Measurements from ENCODE around the gene EDDM13. TPM values are rescaled to one million over a fixed set of nuclear protein-coding genes. Genes with fewer than 3 reads are reported as not detected.
"Not testable (repeated sequence)": the region's sequence is repeated elsewhere in the genome, so short reads cannot be mapped to it uniquely, and the experiment has no call there.

EDDM13 gene
- polyA plus RNA-seq, 4 donors, result 0.98 to 2.6 (median 2.1) TPM

- DNase-seq (ENCODE audit: low read depth in 4 of 4, low spot score in 3 of 4), result no peak
Observed at GRCh38 chr19:56319991-56320390, 47.4 kb downstream of the EDDM13 start.

GRCh38 chr19:56321254-56321988 lies 48.9 kb downstream of the EDDM13 start:
- DNase-seq (ENCODE audit: low read depth in 4 of 4, low spot score in 3 of 4), result no peak

- DNase-seq (ENCODE audit: low read depth in 4 of 4, low spot score in 3 of 4), result no peak
Observed at GRCh38 chr19:56321989-56322440, 49.5 kb downstream of the EDDM13 start.

GRCh38 chr19:56324436-56324835 lies 51.9 kb downstream of the EDDM13 start:
- DNase-seq (ENCODE audit: low read depth in 4 of 4, low spot score in 3 of 4), result no peak

GRCh38 chr19:56332695-56333094 lies 60.1 kb downstream of the EDDM13 start:
- no peak for DNase-seq (ENCODE audit: low read depth in 4 of 4, low spot score in 3 of 4)

GRCh38 chr19:56333506-56333905 lies 61.0 kb downstream of the EDDM13 start:
- no peak for DNase-seq (ENCODE audit: low read depth in 4 of 4, low spot score in 3 of 4)

- not testable (repeated sequence) for DNase-seq (ENCODE audit: low read depth in 4 of 4, low spot score in 3 of 4)
Observed at GRCh38 chr19:56335371-56335770, 62.8 kb downstream of the EDDM13 start.

- not testable (repeated sequence) for DNase-seq (ENCODE audit: low read depth in 4 of 4, low spot score in 3 of 4)
Observed at GRCh38 chr19:56337077-56337476, 64.5 kb downstream of the EDDM13 start.

GRCh38 chr19:56339031-56339430 lies 66.5 kb downstream of the EDDM13 start:
- DNase-seq (ENCODE audit: low read depth in 4 of 4, low spot score in 3 of 4), result not testable (repeated sequence)

GRCh38 chr19:56341948-56342347 lies 69.4 kb downstream of the EDDM13 start:
- no peak for DNase-seq (ENCODE audit: low read depth in 4 of 4, low spot score in 3 of 4)

GRCh38 chr19:56347163-56347778 lies 74.7 kb downstream of the EDDM13 start:
- no peak for DNase-seq (ENCODE audit: low read depth in 4 of 4, low spot score in 3 of 4)

GRCh38 chr19:56348289-56348877 lies 75.8 kb downstream of the EDDM13 start:
- DNase-seq (ENCODE audit: low read depth in 4 of 4, low spot score in 3 of 4), result no peak

GRCh38 chr19:56350416-56351045 lies 78.0 kb downstream of the EDDM13 start:
- peak in 3 of 4 donors; percentile 28 to 46 (median 39) for DNase-seq (ENCODE audit: low read depth in 4 of 4, low spot score in 3 of 4)

GRCh38 chr19:56351208-56351607 lies 78.7 kb downstream of the EDDM13 start:
- DNase-seq (ENCODE audit: low read depth in 4 of 4, low spot score in 3 of 4), result no peak

GRCh38 chr19:56355517-56355916 lies 83.0 kb downstream of the EDDM13 start:
- no peak for DNase-seq (ENCODE audit: low read depth in 4 of 4, low spot score in 3 of 4)

GRCh38 chr19:56356944-56357343 lies 84.4 kb downstream of the EDDM13 start:
- no peak for DNase-seq (ENCODE audit: low read depth in 4 of 4, low spot score in 3 of 4)

Other genes with a start within 250 kb of the EDDM13 start
- 10 to 100 TPM; 14.0 to 26.2 (median 15.3) TPM for gene ZNF787, start 151.5 kb upstream of the EDDM13 start, polyA plus RNA-seq (ENCODE audit: insufficient read length in 4 of 4)
- 10 to 100 TPM; 24.9 to 41.0 (median 27.5) TPM for gene ZNF444, start 131.5 kb upstream of the EDDM13 start, polyA plus RNA-seq (ENCODE audit: insufficient read length in 4 of 4)
- under 1 TPM in 1 of 4 donors, not detected in 3; 0.43 TPM for gene GALP, start 96.7 kb upstream of the EDDM13 start, polyA plus RNA-seq (ENCODE audit: insufficient read length in 4 of 4)
- gene ZSCAN5B, start 75.0 kb upstream of the EDDM13 start, polyA plus RNA-seq (ENCODE audit: insufficient read length in 4 of 4), result under 1 TPM in 2 of 4 donors, not detected in 2; 0.12 to 0.14 TPM
- under 1 TPM in 1 of 4 donors, not detected in 3; 0.05 TPM for gene ZSCAN5C, start 70.5 kb upstream of the EDDM13 start, polyA plus RNA-seq (ENCODE audit: insufficient read length in 4 of 4)
- gene ZSCAN5A, start 42.1 kb downstream of the EDDM13 start, polyA plus RNA-seq (ENCODE audit: insufficient read length in 4 of 4), result 10 to 100 TPM; 11.4 to 13.9 (median 12.9) TPM
- gene ZNF582, start 120.8 kb downstream of the EDDM13 start, polyA plus RNA-seq (ENCODE audit: insufficient read length in 4 of 4), result 10 to 100 TPM in 3 of 4 donors, 1 to 10 TPM in 1; 9.3 to 13.9 (median 10.5) TPM
- 10 to 100 TPM in 3 of 4 donors, 1 to 10 TPM in 1; 7.1 to 11.1 (median 10.7) TPM for gene ZNF583, start 131.6 kb downstream of the EDDM13 start, polyA plus RNA-seq (ENCODE audit: insufficient read length in 4 of 4)
- gene ZNF667, start 204.6 kb downstream of the EDDM13 start, polyA plus RNA-seq (ENCODE audit: insufficient read length in 4 of 4), result 10 to 100 TPM; 15.6 to 21.7 (median 16.7) TPM
- 10 to 100 TPM; 14.0 to 23.9 (median 16.4) TPM for gene ZNF471, start 235.1 kb downstream of the EDDM13 start, polyA plus RNA-seq (ENCODE audit: insufficient read length in 4 of 4)

All from right renal pelvis (tissue), 4 donors.